Right atrium auricular region (tissue), 2 donors: ENCODE results near the gene STARD7. TPM values are rescaled to one million over a fixed set of nuclear protein-coding genes. Genes with fewer than 3 reads are reported as not detected.
"Not testable (repeated sequence)": the region's sequence is repeated elsewhere in the genome, so short reads cannot be mapped to it uniquely, and the experiment has no call there.

ENCODE experiments used
- DNase-seq: peaks from one replicate; pipeline ENCODE4 v3.0.0-alpha.2; 2019; ENCODE audit warnings: low spot score
- H3K27ac ChIP-seq, 2 donors: fragments of 200-600 bp; sonication (generic); 1 replicate in 1 of 2; 2 replicates in 1 of 2; pipeline ENCODE4 v1.5.1; 2016 to 2019
- H3K27me3 ChIP-seq, 2 donors: fragments of 200-600 bp; sonication (generic); one replicate each; pipeline versions ENCODE4 v1.5.1 to v1.6.0; 2017 to 2019
- H3K36me3 ChIP-seq: fragments of 200-600 bp; sonication (generic); one replicate; pipeline ENCODE4 v1.5.1; 2016
- H3K4me1 ChIP-seq, 2 donors: fragments of 200-600 bp; sonication (generic); one replicate each; pipeline versions ENCODE4 v1.5.1 to v1.6.0; 2017 to 2019
- H3K4me3 ChIP-seq, 2 donors: fragments of 200-600 bp; sonication (generic); 1 replicate in 1 of 2; 2 replicates in 1 of 2; pipeline ENCODE4 v1.5.1; 2017 to 2019; ENCODE audit warnings: mild to moderate bottlenecking in 1 of 2, moderate library complexity in 1 of 2
- H3K9me3 ChIP-seq, 2 donors: fragments of 200-600 bp; sonication (generic); one replicate each; pipeline ENCODE4 v1.5.1; 2019
- CTCF ChIP-seq, 2 donors: fragments of 200-600 bp; sonication (generic); IDR thresholded peaks; one replicate each; pipeline ENCODE4 v1.5.1; 2019; ENCODE audit warnings: antibody characterized with exemption in 2 of 2
- total RNA-seq, 2 donors: library from RNA; depleted of rRNA; stranded (reverse); fragments of >200 nt; gene quantifications; one replicate each; pipeline ENCODE4 v1.1.0, GENCODE V29; 2016

The STARD7 gene
- total RNA-seq, 2 donors from 2014 or later, result 128 to 163 TPM

GRCh38 chr2:96142217-96143113 lies 66.2 kb downstream of the STARD7 start:
- Histone ChIP-seq H3K4me3 (no peak overlapping the region), H3K27me3 (no peaks in the 10 kb centered on the region), H3K9me3 (no peaks in the 10 kb centered on the region), H3K36me3 (no peaks in the 10 kb centered on the region), H3K4me1 (peaks cover 0 to 37% of the 10 kb centered on the region in 2 donors), H3K27ac (no peak overlapping the region)
- no peak for DNase-seq
- no peak for TF ChIP-seq CTCF (IDR thresholded peaks at IDR 0.05)

- H3K4me3 ChIP-seq, H3K27ac ChIP-seq, DNase-seq, H3K27me3 ChIP-seq, H3K36me3 ChIP-seq, H3K9me3 ChIP-seq: not testable (repeated sequence)
- peaks cover 0 to 28% of the 10 kb centered on the region in 2 donors for H3K4me1 ChIP-seq
Measured at GRCh38 chr2:96141624-96141967, 67.0 kb downstream of the STARD7 start.

- H3K27me3 ChIP-seq, result no peaks in the 10 kb centered on the region
Measured at GRCh38 chr2:96140941-96141623, 67.5 kb downstream of the STARD7 start.

GRCh38 chr2:96139181-96139758 lies 69.4 kb downstream of the STARD7 start:
- Histone ChIP-seq H3K27ac (no peak overlapping the region), H3K27me3 (no peaks in the 10 kb centered on the region), H3K36me3 (no peaks in the 10 kb centered on the region), H3K9me3 (no peaks in the 10 kb centered on the region), H3K4me3 (no peak overlapping the region), H3K4me1 (peaks cover 0 to 6% of the 10 kb centered on the region in 2 donors)
- DNase-seq, result no peak
- no peak for TF ChIP-seq CTCF (IDR thresholded peaks at IDR 0.05)

More at GRCh38 chr2:96140941-96141623, 67.5 kb downstream of the STARD7 start:
- no peak for TF ChIP-seq CTCF (IDR thresholded peaks at IDR 0.05)
- Histone ChIP-seq H3K4me1 (peaks cover 0 to 23% of the 10 kb centered on the region in 2 donors), H3K4me3 (no peak overlapping the region), H3K36me3 (no peaks in the 10 kb centered on the region), H3K9me3 (no peaks in the 10 kb centered on the region), H3K27ac (no peak overlapping the region)
- no peak for DNase-seq

GRCh38 chr2:96138179-96139145 lies 70.2 kb downstream of the STARD7 start, which contains the start of gene ASTL:
Gene ASTL (minus strand): TSS chr2:96138502. CDS start chr2:96138436, 66 bp downstream.
- Histone ChIP-seq H3K27me3 (no peaks in the 10 kb centered on the region), H3K9me3 (no peaks in the 10 kb centered on the region), H3K4me1 (peaks cover 0 to 3% of the 10 kb centered on the region in 2 donors), H3K4me3 (no peak within 1 kb of the TSS), H3K27ac (no peak within 1 kb of the TSS), H3K36me3 (no peaks in the 10 kb centered on the region)
- TF ChIP-seq CTCF (IDR thresholded peaks at IDR 0.05), result peak; percentile 17 to 69
- DNase-seq, result no peak
